ENCODE measurements around the gene XIRP2. TPM values are rescaled to one million over a fixed set of nuclear protein-coding genes. Genes with fewer than 3 reads are reported as not detected.

Gene XIRP2
- total RNA-seq, 1 donor from 2014 or later = 0.05 TPM

- no peak overlapping the region for H3K4me3 Mint-ChIP-seq
- DNase-seq (ENCODE audit: low read depth, low spot score) = no peak
- H3K4me1 Mint-ChIP-seq = no peaks in the 10 kb centered on the region
- no peaks in the 10 kb centered on the region for H3K36me3 Mint-ChIP-seq (ENCODE audit: low read depth)
- no peak overlapping the region for H3K27ac Mint-ChIP-seq (ENCODE audit: unreplicated experiment)
- peaks cover 6% of the 10 kb centered on the region for H3K9me3 Mint-ChIP-seq
- H3K27me3 Mint-ChIP-seq (ENCODE audit: low read depth) = no peaks in the 10 kb centered on the region
- no peak for TF ChIP-seq CTCF (conservative IDR thresholded peaks at IDR 0.05)
Observed at GRCh38 chr2:166916987-166917386, 28.7 kb downstream of the XIRP2 start.

GRCh38 chr2:166917415-166917814 is 29.1 kb downstream of the XIRP2 start:
- no peak overlapping the region for H3K4me3 Mint-ChIP-seq
- peaks cover 6% of the 10 kb centered on the region for H3K9me3 Mint-ChIP-seq
- DNase-seq (ENCODE audit: low read depth, low spot score) = no peak
- H3K27ac Mint-ChIP-seq (ENCODE audit: unreplicated experiment) = no peak overlapping the region
- no peak for TF ChIP-seq CTCF (conservative IDR thresholded peaks at IDR 0.05)
- no peaks in the 10 kb centered on the region for H3K36me3 Mint-ChIP-seq (ENCODE audit: low read depth)
- H3K27me3 Mint-ChIP-seq (ENCODE audit: low read depth) = no peaks in the 10 kb centered on the region
- no peaks in the 10 kb centered on the region for H3K4me1 Mint-ChIP-seq

DNA sequence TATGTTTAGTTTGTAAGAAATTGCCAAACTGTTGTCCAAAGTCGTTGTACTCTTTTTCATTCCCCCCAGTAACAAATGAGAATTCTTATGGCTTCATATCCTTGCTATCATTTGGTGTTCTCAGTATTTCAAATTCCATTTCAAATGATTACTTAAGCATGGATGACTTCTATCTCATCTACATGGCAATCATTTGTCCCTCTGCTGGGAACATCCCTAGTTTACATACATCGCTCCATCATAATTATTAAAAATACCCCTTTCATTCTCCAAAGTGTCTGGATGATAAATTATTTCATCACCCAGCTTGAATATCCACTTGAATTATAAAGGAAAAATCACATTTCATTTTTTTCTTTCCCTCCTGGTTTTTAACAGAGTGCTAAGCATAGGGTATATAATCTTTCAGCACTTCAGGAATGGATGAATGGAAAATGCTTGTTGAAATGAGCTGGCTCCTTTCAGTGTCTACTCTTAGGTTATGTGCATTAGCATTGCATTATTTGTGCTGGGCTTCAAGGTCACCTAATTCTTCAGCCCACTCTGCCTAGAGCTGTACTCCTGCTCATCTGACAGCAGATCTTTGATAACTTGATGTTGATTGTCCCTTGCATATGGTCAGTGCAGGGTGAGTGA is 33.1 kb downstream of the XIRP2 start:
- Mint-ChIP-seq H3K9me3 (no peaks in the 10 kb centered on the region), H3K27ac (ENCODE audit: unreplicated experiment) (no peak overlapping the region)
- no peak for TF ChIP-seq CTCF (conservative IDR thresholded peaks at IDR 0.05)

DNA sequence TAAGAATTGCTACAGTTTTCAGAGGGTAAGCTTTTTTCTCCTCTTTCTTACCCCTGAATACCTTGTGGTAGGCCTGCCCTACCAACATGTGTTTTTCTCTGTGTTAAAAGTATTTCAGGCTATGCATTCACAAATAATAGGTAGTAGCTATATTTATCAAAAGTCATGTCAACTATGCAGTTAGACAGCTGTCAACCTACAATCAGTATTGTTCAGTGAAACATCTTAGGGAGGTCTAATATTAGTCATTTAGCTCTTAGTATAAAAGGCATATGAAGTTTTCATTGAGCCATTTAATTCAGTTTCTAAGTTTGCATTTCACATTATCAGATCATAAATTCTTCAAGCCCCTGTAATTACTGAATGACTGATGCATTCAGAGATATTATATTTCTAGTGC is 36.7 kb downstream of the XIRP2 start:
- no peak for TF ChIP-seq CTCF (conservative IDR thresholded peaks at IDR 0.05)
- Mint-ChIP-seq H3K36me3 (ENCODE audit: low read depth) (no peaks in the 10 kb centered on the region), H3K27me3 (ENCODE audit: low read depth) (no peaks in the 10 kb centered on the region), H3K4me1 (no peaks in the 10 kb centered on the region), H3K4me3 (no peak overlapping the region), H3K9me3 (no peaks in the 10 kb centered on the region), H3K27ac (ENCODE audit: unreplicated experiment) (no peak overlapping the region)
- no peak for DNase-seq (ENCODE audit: low read depth, low spot score)

More for the DNA sequence above, 33.1 kb downstream of the XIRP2 start:
- H3K4me3 Mint-ChIP-seq = no peak overlapping the region
- H3K27me3 Mint-ChIP-seq (ENCODE audit: low read depth) = no peaks in the 10 kb centered on the region
- DNase-seq (ENCODE audit: low read depth, low spot score) = no peak
- H3K4me1 Mint-ChIP-seq = no peaks in the 10 kb centered on the region
- H3K36me3 Mint-ChIP-seq (ENCODE audit: low read depth) = no peaks in the 10 kb centered on the region

- Mint-ChIP-seq H3K36me3 (ENCODE audit: low read depth) (no peaks in the 10 kb centered on the region), H3K4me1 (no peaks in the 10 kb centered on the region), H3K4me3 (no peak overlapping the region), H3K27ac (ENCODE audit: unreplicated experiment) (no peak overlapping the region), H3K9me3 (no peaks in the 10 kb centered on the region), H3K27me3 (ENCODE audit: low read depth) (no peaks in the 10 kb centered on the region)
- TF ChIP-seq CTCF (conservative IDR thresholded peaks at IDR 0.05) = no peak
- no peak for DNase-seq (ENCODE audit: low read depth, low spot score)
Observed at GRCh38 chr2:166926657-166927056, 38.4 kb downstream of the XIRP2 start.

Data from neural crest cell (in vitro differentiated cells).